PC-9 (cell line): ENCODE measurements around the gene GRM8.

ENCODE experiments used
- EZH2 ChIP-seq: fragments of 200-600 bp; sonication (generic); IDR thresholded peaks from 2 replicates; pipeline ENCODE4 v1.8.0; 2017; ENCODE audit warnings: antibody characterized with exemption, low read depth
- TF ChIP-seq, protein P1 (sequence below): fragments of 200-600 bp; sonication (generic); conservative IDR thresholded peaks from 2 replicates; pipeline ENCODE4 v1.6.1; 2017; ENCODE audit warnings: mixed run types, antibody characterized with exemption, mild to moderate bottlenecking, moderate library complexity

DNA sequence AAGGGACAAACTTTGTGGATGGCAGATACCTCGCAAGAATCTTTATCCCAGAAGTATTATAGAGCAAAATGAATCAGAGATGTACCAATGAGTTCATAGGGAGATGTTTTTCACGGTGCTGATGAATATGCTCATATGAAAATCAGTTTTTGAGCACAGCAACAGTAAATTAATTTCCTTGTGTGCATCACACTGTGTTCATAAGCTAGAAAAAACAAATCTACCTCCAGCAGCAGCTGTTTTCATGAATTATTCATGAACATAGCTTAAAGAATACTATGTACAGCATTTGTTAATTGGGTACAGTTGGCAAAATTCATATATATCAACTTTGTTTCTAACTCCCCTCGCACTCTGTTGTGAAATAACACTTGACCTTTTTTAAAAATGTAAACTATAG lies 809.8 kb downstream of the GRM8 start:
- TF ChIP-seq, protein P1, sequence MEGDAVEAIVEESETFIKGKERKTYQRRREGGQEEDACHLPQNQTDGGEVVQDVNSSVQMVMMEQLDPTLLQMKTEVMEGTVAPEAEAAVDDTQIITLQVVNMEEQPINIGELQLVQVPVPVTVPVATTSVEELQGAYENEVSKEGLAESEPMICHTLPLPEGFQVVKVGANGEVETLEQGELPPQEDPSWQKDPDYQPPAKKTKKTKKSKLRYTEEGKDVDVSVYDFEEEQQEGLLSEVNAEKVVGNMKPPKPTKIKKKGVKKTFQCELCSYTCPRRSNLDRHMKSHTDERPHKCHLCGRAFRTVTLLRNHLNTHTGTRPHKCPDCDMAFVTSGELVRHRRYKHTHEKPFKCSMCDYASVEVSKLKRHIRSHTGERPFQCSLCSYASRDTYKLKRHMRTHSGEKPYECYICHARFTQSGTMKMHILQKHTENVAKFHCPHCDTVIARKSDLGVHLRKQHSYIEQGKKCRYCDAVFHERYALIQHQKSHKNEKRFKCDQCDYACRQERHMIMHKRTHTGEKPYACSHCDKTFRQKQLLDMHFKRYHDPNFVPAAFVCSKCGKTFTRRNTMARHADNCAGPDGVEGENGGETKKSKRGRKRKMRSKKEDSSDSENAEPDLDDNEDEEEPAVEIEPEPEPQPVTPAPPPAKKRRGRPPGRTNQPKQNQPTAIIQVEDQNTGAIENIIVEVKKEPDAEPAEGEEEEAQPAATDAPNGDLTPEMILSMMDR = no peak
- TF ChIP-seq EZH2 = no peak
